Measurements from ENCODE around the gene CD200R1. TPM values are rescaled to one million over a fixed set of nuclear protein-coding genes. Genes with fewer than 3 reads are reported as not detected.

CD200R1 gene
- total RNA-seq, 1 experiment from 2014 or later, result not detected

DNA sequence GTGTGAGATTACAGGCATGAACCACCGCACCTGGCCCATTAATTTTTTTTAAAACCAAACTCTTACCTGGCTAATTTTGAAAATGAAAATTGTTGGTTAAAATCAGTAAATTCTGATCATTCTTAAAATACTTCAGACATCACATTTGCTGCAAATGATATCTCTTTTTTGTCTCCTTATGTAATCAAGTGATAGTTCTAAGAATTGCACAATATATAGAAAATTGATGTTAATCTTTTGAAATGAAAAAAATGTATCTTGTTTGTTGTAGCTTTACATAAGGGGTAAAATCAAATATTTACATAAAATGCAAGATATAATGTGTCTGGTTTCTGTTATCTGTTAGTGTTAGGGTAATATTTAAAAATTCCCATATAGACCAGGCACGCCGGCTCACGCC is 20.9 kb upstream of the CD200R1 start:
- Histone ChIP-seq H2BK5ac (ENCODE audit: insufficient read length, low read length) (no peak overlapping the region), H3K18ac (ENCODE audit: insufficient read length, low read depth, low read length) (no peak overlapping the region), H2BK15ac (ENCODE audit: low read depth, low read length) (no peak overlapping the region), H4K8ac (replicated peaks; ENCODE audit: insufficient read length, low read depth, low read length) (no peak overlapping the region), H4K20me1 (ENCODE audit: control insufficient read depth, insufficient read depth, insufficient read length) (no peaks in the 10 kb centered on the region), H3K9me3 (ENCODE audit: control insufficient read depth, low read depth, low read length) (no peaks in the 10 kb centered on the region), H4K5ac (ENCODE audit: insufficient read length, low read depth, low read length) (no peak overlapping the region), H3K79me1 (ENCODE audit: insufficient read depth, low read depth, low read length, poor library complexity, severe bottlenecking) (no peaks in the 10 kb centered on the region), H2BK120ac (ENCODE audit: low read depth, low read length, poor library complexity, severe bottlenecking) (no peak overlapping the region), H3K56ac (ENCODE audit: insufficient read length, low read depth, low read length) (no peak overlapping the region), H3K27ac (ENCODE audit: insufficient read length, low read depth, low read length) (no peak overlapping the region), H4K91ac (ENCODE audit: insufficient read length, low read depth, low read length) (no peak overlapping the region), H3T11ph (ENCODE audit: low read length) (no peak overlapping the region), H3K27me3 (ENCODE audit: insufficient read depth, low read length) (no peaks in the 10 kb centered on the region), H3K4me1 (ENCODE audit: insufficient read depth, low read length) (no peaks in the 10 kb centered on the region), H3K23ac (ENCODE audit: insufficient read length, low read depth, low read length) (no peak overlapping the region), H3K4ac (ENCODE audit: low read depth, low read length) (no peak overlapping the region), H3K23me2 (ENCODE audit: insufficient read length, low read depth, low read length, poor library complexity, severe bottlenecking) (peaks cover 2% of the 10 kb centered on the region), H3K79me2 (ENCODE audit: insufficient read depth, low read length) (no peaks in the 10 kb centered on the region), H2AK5ac (ENCODE audit: insufficient read length, low read length) (no peak overlapping the region), H2BK12ac (ENCODE audit: insufficient read length, low read depth, low read length) (no peak overlapping the region), H2AFZ (ENCODE audit: low read length) (no peak overlapping the region), H3K9ac (ENCODE audit: extremely low read depth, insufficient read length, low read length) (no peak overlapping the region), H3K14ac (ENCODE audit: insufficient read depth, low read length) (no peak overlapping the region), H2BK20ac (ENCODE audit: low read depth, low read length, poor library complexity, severe bottlenecking) (no peak overlapping the region), H3K4me2 (ENCODE audit: insufficient read depth, insufficient read length, low read length) (no peak overlapping the region)
- Mint-ChIP-seq H3K27ac (no peak overlapping the region), H3K27me3 (ENCODE audit: low read depth) (no peaks in the 10 kb centered on the region), H3K4me3 (no peak overlapping the region), H3K4me1 (peaks cover 12 to 14% of the 10 kb centered on the region in 2 experiments), H3K9me3 (no peaks in the 10 kb centered on the region), H3K36me3 (ENCODE audit: insufficient read depth in 1 of 3, low read depth in 3 of 3) (peaks cover 4 to 28% (median 20%) of the 10 kb centered on the region in 3 experiments; a peak in 6 of 7 replicates)
- DNase-seq, result no peak
- WGBS (ENCODE audit: extremely low coverage, insufficient read length, low lambda C conversion rate), result no CpG with 5 or more reads among the region's 4 CpGs
- TF ChIP-seq CTCF (conservative IDR thresholded peaks at IDR 0.05), result no peak

Data from H9 (cell line).